ENCODE results near the gene WBP1.

GRCh38 chr2:74416778-74417177, 41.5 kb upstream of the WBP1 start:
- TF ChIP-seq CTCF (IDR thresholded peaks at IDR 0.05) (no peak), POLR2A (IDR thresholded peaks at IDR 0.05) (no peak), POLR2AphosphoS5 (IDR thresholded peaks at IDR 0.05) (no peak), EP300 (IDR thresholded peaks at IDR 0.05) (no peak)

Measured in suprapubic skin (tissue), 4 donors.